HUES48 (cell line): ENCODE measurements around the gene RNF11.

Experiments used
- H3K27ac ChIP-seq: one replicate; pipeline ENCODE4 v1.7.0; 2013; ENCODE audit warnings: low read depth, low read length, inconsistent platforms
- H3K27me3 ChIP-seq: 2 replicates; pipeline ENCODE4 v1.6.1; 2013; ENCODE audit warnings: mild to moderate bottlenecking, low read length; ENCODE audit not compliant: control insufficient read depth, insufficient read depth
- H3K36me3 ChIP-seq: 2 replicates; pipeline ENCODE4 v1.6.1; 2013; ENCODE audit warnings: low read length; ENCODE audit not compliant: control insufficient read depth, insufficient read depth
- H3K4me1 ChIP-seq: 2 replicates; pipeline ENCODE4 v1.6.1; 2013; ENCODE audit warnings: mild to moderate bottlenecking, low read length; ENCODE audit not compliant: control insufficient read depth, insufficient read depth
- H3K4me3 ChIP-seq: 2 replicates; pipeline ENCODE4 v1.5.1; 2013; ENCODE audit warnings: mild to moderate bottlenecking, low read depth, low read length
- H3K9ac ChIP-seq: 2 replicates; pipeline ENCODE4 v1.6.1; 2013; ENCODE audit warnings: mild to moderate bottlenecking, low read depth, low read length, moderate library complexity
- H3K9me3 ChIP-seq: 2 replicates; pipeline ENCODE4 v1.6.1; 2013; ENCODE audit warnings: low read length; ENCODE audit not compliant: control insufficient read depth, insufficient read depth

The RNF11 gene

DNA sequence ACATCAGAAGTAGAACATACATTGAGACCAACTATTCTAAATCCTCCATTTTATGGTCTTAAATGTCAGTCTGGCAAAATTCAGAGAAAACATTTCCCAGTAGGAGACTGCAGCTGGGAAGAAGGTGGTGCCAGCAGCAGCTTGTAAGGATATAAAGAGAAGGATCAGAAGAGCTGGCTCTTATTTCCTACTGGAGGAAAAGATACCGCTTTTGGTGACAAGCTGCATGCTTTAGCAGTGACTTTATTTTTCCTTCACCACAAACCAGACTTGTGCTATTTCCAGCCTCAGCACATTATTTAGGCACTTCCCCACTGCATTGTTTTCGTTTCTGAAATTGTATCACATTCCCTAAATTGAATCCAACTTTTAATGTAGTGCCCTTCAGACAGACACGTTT is 28.4 kb downstream of the RNF11 start:
- Histone ChIP-seq H3K4me3 (no peak overlapping the region), H3K9ac (no peak overlapping the region), H3K4me1 (peaks cover 11% of the 10 kb centered on the region)

GRCh38 chr1:51265618-51266017 is 29.5 kb downstream of the RNF11 start:
- H3K27me3 ChIP-seq = no peaks in the 10 kb centered on the region
- peaks cover 11% of the 10 kb centered on the region for H3K4me1 ChIP-seq
- H3K9me3 ChIP-seq = no peaks in the 10 kb centered on the region
- no peak overlapping the region for H3K4me3 ChIP-seq
- H3K27ac ChIP-seq = no peak overlapping the region
- H3K9ac ChIP-seq = no peak overlapping the region
- H3K36me3 ChIP-seq = peaks cover 8% of the 10 kb centered on the region

More for the DNA sequence above, 28.4 kb downstream of the RNF11 start:
- no peaks in the 10 kb centered on the region for H3K27me3 ChIP-seq
- H3K9me3 ChIP-seq = no peaks in the 10 kb centered on the region
- H3K36me3 ChIP-seq = no peaks in the 10 kb centered on the region
- H3K27ac ChIP-seq = no peak overlapping the region

DNA sequence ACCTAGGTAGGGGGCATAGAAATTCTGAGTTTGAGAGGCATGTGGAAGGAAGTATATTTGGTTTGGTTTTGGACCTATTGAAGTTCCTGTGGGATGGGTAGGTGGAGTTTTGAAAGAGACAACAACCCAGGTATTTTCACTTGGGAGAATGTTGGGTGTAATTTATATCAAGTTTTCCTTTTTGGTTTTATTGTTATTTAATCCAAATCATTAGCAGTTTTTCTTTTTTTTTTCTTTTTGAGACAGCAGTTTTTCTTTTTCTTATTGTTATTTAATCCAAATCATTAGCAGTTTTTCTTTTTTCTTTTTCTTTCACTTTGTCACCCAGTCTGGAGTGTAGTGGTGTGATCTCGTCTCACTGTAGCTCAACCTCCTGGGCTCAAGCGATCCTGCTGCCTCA is 30.1 kb downstream of the RNF11 start:
- Histone ChIP-seq H3K4me3 (no peak overlapping the region), H3K27ac (no peak overlapping the region), H3K4me1 (peaks cover 11% of the 10 kb centered on the region), H3K36me3 (peaks cover 14% of the 10 kb centered on the region), H3K9ac (no peak overlapping the region), H3K9me3 (no peaks in the 10 kb centered on the region), H3K27me3 (no peaks in the 10 kb centered on the region)

DNA sequence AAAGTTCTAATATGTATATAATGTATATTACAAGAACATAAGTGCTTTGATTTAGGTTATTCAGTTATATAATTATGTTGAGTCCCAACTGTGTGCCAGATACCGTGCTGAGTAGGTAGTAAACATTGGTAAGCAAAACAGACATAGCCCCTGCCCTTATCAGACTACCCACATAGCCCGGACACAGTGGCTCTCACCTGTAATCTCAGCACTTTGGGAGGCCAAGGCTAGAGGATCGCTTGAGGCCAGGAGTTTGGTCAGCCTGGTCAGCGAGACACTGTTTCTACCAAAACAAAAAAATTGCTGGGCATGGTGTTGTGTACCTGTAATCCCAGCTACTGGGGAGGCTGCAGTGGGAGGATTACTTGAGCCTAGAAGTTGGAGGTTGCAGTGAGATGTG is 30.7 kb downstream of the RNF11 start:
- no peak overlapping the region for H3K27ac ChIP-seq
- no peak overlapping the region for H3K4me3 ChIP-seq
- H3K36me3 ChIP-seq = peaks cover 20% of the 10 kb centered on the region
- no peaks in the 10 kb centered on the region for H3K27me3 ChIP-seq
- no peaks in the 10 kb centered on the region for H3K9me3 ChIP-seq
- no peak overlapping the region for H3K9ac ChIP-seq
- peaks cover 11% of the 10 kb centered on the region for H3K4me1 ChIP-seq

DNA sequence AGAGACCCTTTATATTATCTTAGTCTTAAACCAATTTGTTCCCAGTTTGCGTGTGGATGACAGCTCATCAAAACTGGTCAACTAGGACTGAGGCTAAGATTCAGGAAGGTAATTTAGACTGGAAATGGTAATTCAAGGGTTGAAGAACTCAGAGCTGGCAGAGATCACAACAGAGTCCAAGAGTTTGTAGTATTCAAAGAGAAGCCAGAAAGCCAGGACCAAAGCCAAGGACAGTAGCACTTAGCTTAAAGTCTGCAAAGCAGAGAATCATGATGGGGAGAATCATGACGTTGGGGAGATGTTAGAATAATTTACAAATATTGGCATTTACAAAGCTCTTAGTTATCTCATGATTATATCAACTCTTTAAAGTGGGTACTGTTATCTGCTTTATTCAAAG is 32.6 kb downstream of the RNF11 start:
- Histone ChIP-seq H3K9me3 (no peaks in the 10 kb centered on the region), H3K36me3 (peaks cover 33% of the 10 kb centered on the region), H3K27me3 (no peaks in the 10 kb centered on the region), H3K4me3 (no peak overlapping the region), H3K27ac (no peak overlapping the region), H3K4me1 (peaks cover 11% of the 10 kb centered on the region), H3K9ac (no peak overlapping the region)

DNA sequence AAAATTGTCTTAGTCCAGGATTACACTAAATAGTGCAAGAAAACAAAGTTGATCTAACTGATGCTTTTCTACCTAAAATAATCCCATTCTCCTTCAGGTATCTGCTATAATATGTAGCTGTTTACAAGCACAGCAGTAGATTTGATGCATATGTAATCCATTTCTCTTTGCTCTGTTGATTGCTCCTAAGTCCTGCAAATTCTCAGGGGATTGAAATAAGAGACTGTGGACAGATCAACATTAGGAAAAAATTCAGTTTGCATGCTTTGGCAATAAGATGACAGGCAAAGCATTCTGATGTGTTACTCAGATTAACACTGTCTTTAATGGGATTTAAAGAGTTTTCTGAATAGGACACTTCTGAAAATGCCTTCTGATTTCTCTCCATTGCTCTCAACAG is 34.7 kb downstream of the RNF11 start:
- peaks cover 35% of the 10 kb centered on the region for H3K36me3 ChIP-seq
- no peaks in the 10 kb centered on the region for H3K27me3 ChIP-seq
- H3K9ac ChIP-seq = no peak overlapping the region
- H3K9me3 ChIP-seq = no peaks in the 10 kb centered on the region
- H3K27ac ChIP-seq = no peak overlapping the region
- no peak overlapping the region for H3K4me3 ChIP-seq
- peaks cover 7% of the 10 kb centered on the region for H3K4me1 ChIP-seq

- H3K4me1 ChIP-seq = no peaks in the 10 kb centered on the region
- no peaks in the 10 kb centered on the region for H3K9me3 ChIP-seq
- peaks cover 40% of the 10 kb centered on the region for H3K36me3 ChIP-seq
- H3K27me3 ChIP-seq = no peaks in the 10 kb centered on the region
- H3K27ac ChIP-seq = no peak overlapping the region
- no peak overlapping the region for H3K9ac ChIP-seq
- no peak overlapping the region for H3K4me3 ChIP-seq
These were observed 36.8 kb downstream of the RNF11 start for GRCh38 chr1:51272916-51273315.

GRCh38 chr1:51274676-51275075 is 38.6 kb downstream of the RNF11 start:
- H3K4me3 ChIP-seq = no peak overlapping the region
- H3K27ac ChIP-seq = no peak overlapping the region
- no peaks in the 10 kb centered on the region for H3K27me3 ChIP-seq
- H3K36me3 ChIP-seq = peaks cover 40% of the 10 kb centered on the region
- H3K9ac ChIP-seq = no peak overlapping the region
- H3K4me1 ChIP-seq = no peaks in the 10 kb centered on the region
- no peaks in the 10 kb centered on the region for H3K9me3 ChIP-seq

- H3K36me3 ChIP-seq = peaks cover 25% of the 10 kb centered on the region
- no peak overlapping the region for H3K9ac ChIP-seq
- no peak overlapping the region for H3K4me3 ChIP-seq
- H3K27ac ChIP-seq = no peak overlapping the region
- H3K9me3 ChIP-seq = no peaks in the 10 kb centered on the region
- no peaks in the 10 kb centered on the region for H3K4me1 ChIP-seq
- no peaks in the 10 kb centered on the region for H3K27me3 ChIP-seq
These were observed 40.2 kb downstream of the RNF11 start for GRCh38 chr1:51276286-51276685.

DNA sequence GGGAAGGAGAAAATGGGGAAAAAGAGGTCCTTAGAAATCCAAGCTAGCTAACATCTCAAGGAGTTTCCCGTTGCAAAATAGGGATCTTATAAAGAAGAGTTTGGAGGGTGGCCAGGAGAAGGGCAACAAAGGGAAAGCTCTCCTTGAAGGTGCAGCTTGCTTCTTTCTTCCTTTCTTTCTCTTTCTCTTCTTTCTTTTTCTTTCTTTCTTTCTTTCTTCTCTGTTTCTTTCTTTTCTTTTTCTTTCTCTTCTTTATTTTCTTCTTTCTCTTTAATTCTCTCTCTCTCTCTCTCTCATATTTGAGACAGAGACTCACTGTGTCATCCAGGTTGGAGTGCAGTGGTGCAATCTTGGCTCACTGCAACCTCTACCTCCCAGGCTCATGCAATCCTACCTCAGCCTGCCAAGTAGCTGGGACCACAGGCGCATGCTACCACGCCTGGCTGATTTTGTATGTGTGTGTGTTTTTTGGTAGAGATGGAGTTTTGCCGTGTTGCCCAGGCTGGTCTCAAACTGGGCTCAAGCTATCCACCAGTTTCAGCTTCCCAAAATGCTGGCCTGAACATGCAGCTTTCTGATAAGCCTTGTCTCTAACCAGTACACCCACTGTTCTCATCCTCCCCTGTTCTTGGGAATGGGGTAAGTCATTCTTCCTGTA is 44.4 kb downstream of the RNF11 start:
- no peak overlapping the region for H3K9ac ChIP-seq
- H3K4me3 ChIP-seq = no peak overlapping the region
- no peaks in the 10 kb centered on the region for H3K27me3 ChIP-seq
- H3K4me1 ChIP-seq = no peaks in the 10 kb centered on the region
- H3K36me3 ChIP-seq = peaks cover 5% of the 10 kb centered on the region; the same call in 1 of the 2 replicates
- H3K9me3 ChIP-seq = no peaks in the 10 kb centered on the region
- no peak overlapping the region for H3K27ac ChIP-seq

- no peak overlapping the region for H3K27ac ChIP-seq
- H3K27me3 ChIP-seq = no peaks in the 10 kb centered on the region
- H3K36me3 ChIP-seq = no peaks in the 10 kb centered on the region; the same call in 1 of the 2 replicates
- no peak overlapping the region for H3K4me3 ChIP-seq
- no peaks in the 10 kb centered on the region for H3K4me1 ChIP-seq
- no peak overlapping the region for H3K9ac ChIP-seq
- no peaks in the 10 kb centered on the region for H3K9me3 ChIP-seq
These were observed 45.7 kb downstream of the RNF11 start for GRCh38 chr1:51281807-51282206.
